K562 (cell line): ENCODE measurements around the gene STUB1. TPM values are rescaled to one million over a fixed set of nuclear protein-coding genes. Genes with fewer than 3 reads are reported as not detected.

Experiments
- FOXA1 ChIP-seq: fragments of 450-650 bp; IDR thresholded peaks from 2 replicates; pipeline ENCODE4 v1.6.1; 2016; ENCODE audit warnings: mild to moderate bottlenecking, borderline replicate concordance
- POLR2G ChIP-seq: fragments of 200-400 bp; formaldehyde crosslinking; IDR thresholded peaks from 2 replicates; pipeline ENCODE4 v1.6.1; 2017; ENCODE audit warnings: low read depth, mild to moderate bottlenecking, antibody characterized with exemption, low read length, moderate library complexity
- RAD21 ChIP-seq, 2 experiments: fragments of 250-450 bp in 1 of 2; fragments of 450-650 bp in 1 of 2; sonication (Bioruptor Pico) in 1 of 2; formaldehyde crosslinking in 1 of 2; IDR thresholded peaks in 1 of 2; conservative IDR thresholded peaks in 1 of 2; 2 replicates each; pipeline versions ENCODE4 v1.4.0 to v1.8.0; 2020 to 2022; ENCODE audit warnings: mild to moderate bottlenecking in 2 of 2, moderate library complexity in 1 of 2
- RBBP5 ChIP-seq: fragments of 200-600 bp; sonication (generic); IDR thresholded peaks from 2 replicates; pipeline ENCODE4 v1.6.1; 2012; ENCODE audit warnings: borderline replicate concordance, mild to moderate bottlenecking, low read length, control low read depth, inconsistent platforms; ENCODE audit not compliant: insufficient read depth, poor library complexity, severe bottlenecking
- ZBTB11 ChIP-seq, 3 experiments: fragments of 200-800 bp in 1 of 3; fragments of 250-450 bp in 1 of 3; fragments of 450-650 bp in 1 of 3; sonication (Bioruptor Pico) in 1 of 3; sonication (Bioruptor generic) in 1 of 3; formaldehyde crosslinking in 1 of 3; IDR thresholded peaks; 2 replicates each; pipeline versions ENCODE4 v1.6.1 to v1.8.0; 2016 to 2022; ENCODE audit warnings: mild to moderate bottlenecking in 2 of 3, missing genetic modification characterization in 2 of 3, missing compliant biosample characterization in 1 of 3, moderate library complexity in 1 of 3
- ZFX ChIP-seq: sonication (generic); formaldehyde crosslinking; IDR thresholded peaks from 2 replicates; pipeline ENCODE4 v1.8.0; 2022; ENCODE audit warnings: mild to moderate bottlenecking, missing genetic modification reagents, moderate library complexity
- polyA plus RNA-seq, 8 experiments: library from polyadenylated mRNA; depleted of rRNA in 4 of 8; stranded (reverse) in 5 of 8; unstranded in 3 of 8; fragments of >200 nt; fragmentation: Nextera tagmentation in 2 of 8; fragmentation: Illumina TruSeq in 1 of 8; extraction: Ambion mirVana in 2 of 8; extraction: Trizol in 1 of 8; gene quantifications; 2 replicates each; pipeline versions ENCODE4 v1.2.1 to v1.2.3, GENCODE V29; 2011 to 2014; ENCODE audit warnings: inconsistent platforms in 1 of 8, missing spikeins in 1 of 8
- total RNA-seq, 7 experiments: library from RNA; depleted of rRNA in 6 of 7; stranded (reverse); fragments of >200 nt in 6 of 7; fragmentation: Illumina TruSeq in 2 of 7; extraction: Trizol in 2 of 7; gene quantifications; 2 replicates each; pipeline versions ENCODE4 v1.2.1 to v1.2.3, GENCODE V29; 2011 to 2021; ENCODE audit warnings: low replicate concordance in 1 of 7
- TF ChIP-seq, protein P1 (sequence below): IDR thresholded peaks from 3 replicates; pipeline ENCODE4 v1.6.1; 2011; ENCODE audit warnings: borderline replicate concordance, mild to moderate bottlenecking, moderate library complexity; ENCODE audit not compliant: insufficient read length; ENCODE audit errors: extremely low read depth
- TF ChIP-seq, protein P2 (sequence below), 2 experiments: fragments of 200-800 bp in 1 of 2; sonication (Bioruptor generic) in 1 of 2; sonication (generic) in 1 of 2; formaldehyde crosslinking in 1 of 2; IDR thresholded peaks in 1 of 2; conservative IDR thresholded peaks in 1 of 2; 2 replicates each; pipeline versions ENCODE4 v1.5.0 to v1.6.1; 2016 to 2020; ENCODE audit warnings: missing compliant biosample characterization in 1 of 2, missing genetic modification characterization in 1 of 2, missing genetic modification reagents in 1 of 2

The STUB1 gene
- total and polyA plus RNA-seq, 9 of the 15 experiments (the other 6 are each of a cell fraction or from before 2014, with no cell fraction given), result 10.6 to 251 (median 152) TPM

- TF ChIP-seq, protein P1, sequence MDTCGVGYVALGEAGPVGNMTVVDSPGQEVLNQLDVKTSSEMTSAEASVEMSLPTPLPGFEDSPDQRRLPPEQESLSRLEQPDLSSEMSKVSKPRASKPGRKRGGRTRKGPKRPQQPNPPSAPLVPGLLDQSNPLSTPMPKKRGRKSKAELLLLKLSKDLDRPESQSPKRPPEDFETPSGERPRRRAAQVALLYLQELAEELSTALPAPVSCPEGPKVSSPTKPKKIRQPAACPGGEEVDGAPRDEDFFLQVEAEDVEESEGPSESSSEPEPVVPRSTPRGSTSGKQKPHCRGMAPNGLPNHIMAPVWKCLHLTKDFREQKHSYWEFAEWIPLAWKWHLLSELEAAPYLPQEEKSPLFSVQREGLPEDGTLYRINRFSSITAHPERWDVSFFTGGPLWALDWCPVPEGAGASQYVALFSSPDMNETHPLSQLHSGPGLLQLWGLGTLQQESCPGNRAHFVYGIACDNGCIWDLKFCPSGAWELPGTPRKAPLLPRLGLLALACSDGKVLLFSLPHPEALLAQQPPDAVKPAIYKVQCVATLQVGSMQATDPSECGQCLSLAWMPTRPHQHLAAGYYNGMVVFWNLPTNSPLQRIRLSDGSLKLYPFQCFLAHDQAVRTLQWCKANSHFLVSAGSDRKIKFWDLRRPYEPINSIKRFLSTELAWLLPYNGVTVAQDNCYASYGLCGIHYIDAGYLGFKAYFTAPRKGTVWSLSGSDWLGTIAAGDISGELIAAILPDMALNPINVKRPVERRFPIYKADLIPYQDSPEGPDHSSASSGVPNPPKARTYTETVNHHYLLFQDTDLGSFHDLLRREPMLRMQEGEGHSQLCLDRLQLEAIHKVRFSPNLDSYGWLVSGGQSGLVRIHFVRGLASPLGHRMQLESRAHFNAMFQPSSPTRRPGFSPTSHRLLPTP, result no peak
- TF ChIP-seq POLR2G, result 0 out of 2 replicates have a peak, but pooled peaks have one; percentile 6
- no peak for TF ChIP-seq RAD21 (CRISPR knock-in tag; conservative IDR thresholded peaks at IDR 0.05 in 1 of 2, IDR thresholded peaks at IDR 0.05 in 1 of 2)
- peak in 1 of 3 experiments; percentile 6; a peak in 1 of 6 replicates for TF ChIP-seq ZBTB11 (CRISPR knock-in tag; IDR thresholded peaks at IDR 0.05)
- TF ChIP-seq RBBP5, result peak; percentile 9
- TF ChIP-seq, protein P2, sequence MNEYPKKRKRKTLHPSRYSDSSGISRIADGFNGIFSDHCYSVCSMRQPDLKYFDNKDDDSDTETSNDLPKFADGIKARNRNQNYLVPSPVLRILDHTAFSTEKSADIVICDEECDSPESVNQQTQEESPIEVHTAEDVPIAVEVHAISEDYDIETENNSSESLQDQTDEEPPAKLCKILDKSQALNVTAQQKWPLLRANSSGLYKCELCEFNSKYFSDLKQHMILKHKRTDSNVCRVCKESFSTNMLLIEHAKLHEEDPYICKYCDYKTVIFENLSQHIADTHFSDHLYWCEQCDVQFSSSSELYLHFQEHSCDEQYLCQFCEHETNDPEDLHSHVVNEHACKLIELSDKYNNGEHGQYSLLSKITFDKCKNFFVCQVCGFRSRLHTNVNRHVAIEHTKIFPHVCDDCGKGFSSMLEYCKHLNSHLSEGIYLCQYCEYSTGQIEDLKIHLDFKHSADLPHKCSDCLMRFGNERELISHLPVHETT (CRISPR knock-in tag; conservative IDR thresholded peaks at IDR 0.05 in 1 of 2, IDR thresholded peaks at IDR 0.05 in 1 of 2), result 0 out of 4 replicates have a peak, but pooled peaks of 1 of the 2 experiments have one; percentile 63
- no peak for TF ChIP-seq FOXA1
- 0 out of 2 replicates have a peak, but pooled peaks have one; percentile 6 for TF ChIP-seq ZFX (CRISPR knock-in tag)
- TF ChIP-seq, all 486 proteins: peak for 11
Observed at GRCh38 chr16:680625-680945, 375 bp downstream of the STUB1 start (continued).
